Mesodermal cell (in vitro differentiated cells): ENCODE results near the gene FAM78A.

Source experiments
- H3K27ac ChIP-seq: 2 replicates; pipeline ENCODE4 v1.7.0; 2013; ENCODE audit warnings: mild to moderate bottlenecking, low read depth, low read length, moderate library complexity; ENCODE audit not compliant: severe bottlenecking
- H3K36me3 ChIP-seq: 2 replicates; pipeline ENCODE4 v1.7.1; 2013; ENCODE audit warnings: mild to moderate bottlenecking, low read length, moderate library complexity; ENCODE audit not compliant: control insufficient read depth, insufficient read depth
- H3K4me1 ChIP-seq: one replicate; pipeline ENCODE4 v1.7.1; 2013; ENCODE audit warnings: mild to moderate bottlenecking, low read length; ENCODE audit not compliant: insufficient read depth, control insufficient read depth, poor library complexity, severe bottlenecking
- H3K4me3 ChIP-seq: 2 replicates; pipeline ENCODE4 v1.7.0; 2013; ENCODE audit warnings: low read length, control low read depth, mild to moderate bottlenecking; ENCODE audit not compliant: insufficient read depth, poor library complexity, severe bottlenecking; ENCODE audit errors: extremely low read depth
- H3K9me3 ChIP-seq: 2 replicates; pipeline ENCODE4 v1.7.1; 2013; ENCODE audit warnings: mild to moderate bottlenecking, low read length, moderate library complexity; ENCODE audit not compliant: control insufficient read depth
- WGBS, 2 experiments: methylation state at CpG; one replicate each; pipeline ENCODE4 v1.1.5; 2013; ENCODE audit warnings: missing lambda C conversion rate in 2 of 2; ENCODE audit not compliant: insufficient coverage in 2 of 2; 5-methylcytosine and 5-hydroxymethylcytosine counted together

Gene FAM78A

GRCh38 chr9:131290036-131290766 is 13.9 kb upstream of the FAM78A start:
- WGBS, 2 experiments: 91 to 93% methylated on average over 25 to 34 of the region's 34 CpGs
- H3K4me1 ChIP-seq: peaks cover 5% of the 10 kb centered on the region
- H3K4me3 ChIP-seq: peak overlapping the region; percentile 11
- no peaks in the 10 kb centered on the region for H3K36me3 ChIP-seq
- H3K27ac ChIP-seq: no peak overlapping the region
- H3K9me3 ChIP-seq: no peaks in the 10 kb centered on the region

- WGBS, 2 experiments: 62 to 65% methylated on average over 20 to 28 of the region's 28 CpGs
- no peak within 1 kb of the TSS for H3K27ac ChIP-seq
Observed at GRCh38 chr9:131289301-131290035, 13.2 kb upstream of the FAM78A start, which contains the start of gene PLPP7. PLPP7 (plus strand) TSS chr9:131289723; CDS start chr9:131289998, 275 bp downstream.

GRCh38 chr9:131288217-131288616 is 11.9 kb upstream of the FAM78A start:
- WGBS, 2 experiments: 84 to 86% methylated on average over 8 of the region's 9 CpGs
- Histone ChIP-seq H3K9me3 (no peaks in the 10 kb centered on the region), H3K27ac (no peak overlapping the region), H3K4me1 (peaks cover 5% of the 10 kb centered on the region), H3K36me3 (no peaks in the 10 kb centered on the region), H3K4me3 (no peak overlapping the region)

More at GRCh38 chr9:131289301-131290035, 13.2 kb upstream of the FAM78A start, which contains the start of gene PLPP7:
- Histone ChIP-seq H3K36me3 (no peaks in the 10 kb centered on the region), H3K4me1 (peaks cover 5% of the 10 kb centered on the region), H3K4me3 (peak within 1 kb of the TSS; percentile 11), H3K9me3 (no peaks in the 10 kb centered on the region)

- Histone ChIP-seq H3K36me3 (no peaks in the 10 kb centered on the region), H3K9me3 (no peaks in the 10 kb centered on the region), H3K27ac (no peak overlapping the region), H3K4me1 (peaks cover 5% of the 10 kb centered on the region), H3K4me3 (no peak overlapping the region)
- 85 to 89% methylated on average over 4 to 5 of the region's 6 CpGs for WGBS, 2 experiments
Observed at GRCh38 chr9:131287359-131287758, 11.0 kb upstream of the FAM78A start.

GRCh38 chr9:131284856-131285255 is 8.5 kb upstream of the FAM78A start:
- Histone ChIP-seq H3K9me3 (no peaks in the 10 kb centered on the region), H3K4me3 (no peak overlapping the region), H3K27ac (no peak overlapping the region), H3K36me3 (no peaks in the 10 kb centered on the region), H3K4me1 (peaks cover 3% of the 10 kb centered on the region)
- 87 to 89% methylated on average over 5 to 6 of the region's 6 CpGs for WGBS, 2 experiments

- Histone ChIP-seq H3K27ac (no peak overlapping the region), H3K36me3 (no peaks in the 10 kb centered on the region), H3K9me3 (no peaks in the 10 kb centered on the region), H3K4me3 (peak overlapping the region; percentile 34), H3K4me1 (peaks cover 6% of the 10 kb centered on the region)
- 1 to 2% methylated on average over 45 to 47 of the region's 61 CpGs for WGBS, 2 experiments
Observed at GRCh38 chr9:131282688-131283422, 6.5 kb upstream of the FAM78A start.

- no peak overlapping the region for H3K27ac ChIP-seq
- 88 to 100% methylated on average over 3 of the region's 4 CpGs for WGBS, 2 experiments
- no peaks in the 10 kb centered on the region for H3K36me3 ChIP-seq
- H3K4me1 ChIP-seq: peaks cover 6% of the 10 kb centered on the region
- H3K9me3 ChIP-seq: no peaks in the 10 kb centered on the region
- peak overlapping the region; percentile 34 for H3K4me3 ChIP-seq
Observed at GRCh38 chr9:131282175-131282574, 5.9 kb upstream of the FAM78A start.

- Histone ChIP-seq H3K4me3 (no peak overlapping the region), H3K4me1 (peaks cover 6% of the 10 kb centered on the region), H3K36me3 (no peaks in the 10 kb centered on the region), H3K27ac (no peak overlapping the region), H3K9me3 (no peaks in the 10 kb centered on the region)
- 86 to 88% methylated on average over 13 to 15 of the region's 17 CpGs for WGBS, 2 experiments
Observed at GRCh38 chr9:131281119-131281965, 5.0 kb upstream of the FAM78A start.

GRCh38 chr9:131280660-131281059 is 4.3 kb upstream of the FAM78A start:
- no peak overlapping the region for H3K4me3 ChIP-seq
- H3K9me3 ChIP-seq: no peaks in the 10 kb centered on the region
- H3K4me1 ChIP-seq: peaks cover 6% of the 10 kb centered on the region
- H3K27ac ChIP-seq: no peak overlapping the region
- 83 to 100% methylated on average over 2 to 3 of the region's 3 CpGs for WGBS, 2 experiments
- H3K36me3 ChIP-seq: no peaks in the 10 kb centered on the region
